ENCODE results near the gene EFCAB11. TPM values are rescaled to one million over a fixed set of nuclear protein-coding genes. Genes with fewer than 3 reads are reported as not detected.

EFCAB11 gene
- total RNA-seq, 4 donors from 2014 or later: 4.4 to 8.5 (median 6.7) TPM

- TF ChIP-seq, protein P1, sequence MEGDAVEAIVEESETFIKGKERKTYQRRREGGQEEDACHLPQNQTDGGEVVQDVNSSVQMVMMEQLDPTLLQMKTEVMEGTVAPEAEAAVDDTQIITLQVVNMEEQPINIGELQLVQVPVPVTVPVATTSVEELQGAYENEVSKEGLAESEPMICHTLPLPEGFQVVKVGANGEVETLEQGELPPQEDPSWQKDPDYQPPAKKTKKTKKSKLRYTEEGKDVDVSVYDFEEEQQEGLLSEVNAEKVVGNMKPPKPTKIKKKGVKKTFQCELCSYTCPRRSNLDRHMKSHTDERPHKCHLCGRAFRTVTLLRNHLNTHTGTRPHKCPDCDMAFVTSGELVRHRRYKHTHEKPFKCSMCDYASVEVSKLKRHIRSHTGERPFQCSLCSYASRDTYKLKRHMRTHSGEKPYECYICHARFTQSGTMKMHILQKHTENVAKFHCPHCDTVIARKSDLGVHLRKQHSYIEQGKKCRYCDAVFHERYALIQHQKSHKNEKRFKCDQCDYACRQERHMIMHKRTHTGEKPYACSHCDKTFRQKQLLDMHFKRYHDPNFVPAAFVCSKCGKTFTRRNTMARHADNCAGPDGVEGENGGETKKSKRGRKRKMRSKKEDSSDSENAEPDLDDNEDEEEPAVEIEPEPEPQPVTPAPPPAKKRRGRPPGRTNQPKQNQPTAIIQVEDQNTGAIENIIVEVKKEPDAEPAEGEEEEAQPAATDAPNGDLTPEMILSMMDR (IDR thresholded peaks at IDR 0.05; ENCODE audit: low read depth): no peak
Measured at GRCh38 chr14:89811954-89812575, 142.5 kb downstream of the EFCAB11 start.

GRCh38 chr14:89810101-89810500 lies 144.4 kb downstream of the EFCAB11 start:
- TF ChIP-seq, protein P1 (IDR thresholded peaks at IDR 0.05; ENCODE audit: low read depth): no peak

DNA sequence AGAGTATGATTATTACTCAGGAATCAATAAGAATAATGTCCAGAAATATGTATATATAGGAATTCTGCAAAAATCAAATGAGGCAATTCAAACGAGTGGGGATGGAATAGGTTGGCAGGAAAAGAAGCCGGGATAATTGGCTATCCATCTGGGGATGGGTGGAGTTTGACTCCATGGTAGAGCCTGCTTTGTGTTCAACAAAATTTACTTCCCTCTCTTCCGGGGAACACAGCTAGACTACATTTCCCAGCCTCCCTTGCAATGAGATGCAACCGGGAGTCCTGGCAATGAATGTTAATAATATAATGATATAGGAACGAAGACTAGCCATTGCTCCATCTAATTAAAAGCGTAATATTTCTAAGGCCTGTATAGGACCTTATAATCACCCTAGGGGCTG lies 146.6 kb downstream of the EFCAB11 start:
- TF ChIP-seq, protein P1 (IDR thresholded peaks at IDR 0.05; ENCODE audit: low read depth): no peak

GRCh38 chr14:89807151-89807550 lies 147.4 kb downstream of the EFCAB11 start:
- TF ChIP-seq, protein P1 (IDR thresholded peaks at IDR 0.05; ENCODE audit: low read depth): no peak

DNA sequence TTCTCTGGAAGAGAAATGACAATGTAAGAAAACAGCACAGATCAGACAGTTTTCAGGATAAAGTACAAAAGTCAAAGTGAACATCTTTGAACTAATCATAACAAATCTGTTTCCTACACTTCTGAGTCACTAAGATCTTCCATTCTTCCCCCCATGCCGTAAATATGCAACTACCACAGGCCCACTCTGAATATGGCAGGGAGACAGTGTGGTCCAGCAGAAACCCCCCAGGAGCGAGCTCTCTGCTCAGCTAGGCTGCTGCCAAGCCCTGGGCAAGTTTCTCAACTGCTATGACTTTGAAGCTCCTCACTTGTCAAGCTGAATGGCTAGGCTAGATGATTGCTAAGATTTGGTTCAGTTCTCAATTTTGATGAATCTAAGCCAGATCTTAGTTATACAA lies 148.1 kb downstream of the EFCAB11 start:
- TF ChIP-seq, protein P1 (IDR thresholded peaks at IDR 0.05; ENCODE audit: low read depth): no peak

DNA sequence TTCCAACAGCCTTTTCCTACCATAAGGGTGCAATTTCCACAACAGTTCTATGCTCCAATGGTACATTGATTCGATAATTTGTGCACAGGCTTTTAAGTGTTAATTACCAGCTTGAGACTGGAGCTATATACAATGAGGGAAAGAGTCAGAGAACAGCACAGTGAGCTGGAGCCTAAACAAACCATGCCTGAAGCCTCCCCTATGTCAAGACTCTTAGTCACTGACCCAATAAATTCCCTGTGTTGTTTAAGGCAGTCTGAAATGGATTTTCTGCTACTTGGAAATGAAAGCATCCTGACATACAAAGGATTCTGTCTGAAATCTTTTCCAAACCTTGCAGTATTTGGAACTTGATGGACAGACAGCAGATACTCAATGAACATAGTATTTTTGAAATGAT lies 149.0 kb downstream of the EFCAB11 start:
- TF ChIP-seq, protein P1 (IDR thresholded peaks at IDR 0.05; ENCODE audit: low read depth): no peak

- TF ChIP-seq, protein P1 (IDR thresholded peaks at IDR 0.05; ENCODE audit: low read depth): no peak
Measured at GRCh38 chr14:89803542-89803941, 151.0 kb downstream of the EFCAB11 start.
